HG02885 (cell line): ENCODE data around the gene CLMP.
"Not testable (repeated sequence)": the region's sequence is repeated elsewhere in the genome, so short reads cannot be mapped to it uniquely, and the experiment has no call there.

Source experiments
- ATAC-seq: cut with Tn5 transposase; IDR thresholded peaks from one replicate; pipeline ENCODE4 v1.9.1; 2021; ENCODE audit warnings: mild to moderate bottlenecking; ENCODE audit not compliant: unreplicated experiment, poor library complexity

Gene CLMP

DNA sequence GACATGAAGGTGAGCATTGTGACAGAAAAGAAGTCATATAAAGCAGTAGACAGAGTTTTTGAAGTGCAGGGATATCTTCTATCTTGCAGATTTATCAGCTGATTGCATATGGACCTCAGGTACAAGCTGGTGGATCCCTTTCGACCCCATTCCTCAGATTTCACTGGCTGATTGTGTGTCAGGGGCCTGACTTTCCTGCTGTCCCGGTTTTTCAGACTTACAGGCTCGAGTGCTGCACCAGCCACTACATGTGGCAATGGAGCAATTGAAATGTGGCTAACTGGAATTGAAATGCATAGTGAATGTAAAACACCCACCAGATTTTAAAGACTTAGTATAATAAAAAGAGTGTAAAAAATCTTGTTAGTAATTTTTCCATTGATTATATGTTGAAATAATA is 50.3 kb downstream of the CLMP start:
- no peak for ATAC-seq

DNA sequence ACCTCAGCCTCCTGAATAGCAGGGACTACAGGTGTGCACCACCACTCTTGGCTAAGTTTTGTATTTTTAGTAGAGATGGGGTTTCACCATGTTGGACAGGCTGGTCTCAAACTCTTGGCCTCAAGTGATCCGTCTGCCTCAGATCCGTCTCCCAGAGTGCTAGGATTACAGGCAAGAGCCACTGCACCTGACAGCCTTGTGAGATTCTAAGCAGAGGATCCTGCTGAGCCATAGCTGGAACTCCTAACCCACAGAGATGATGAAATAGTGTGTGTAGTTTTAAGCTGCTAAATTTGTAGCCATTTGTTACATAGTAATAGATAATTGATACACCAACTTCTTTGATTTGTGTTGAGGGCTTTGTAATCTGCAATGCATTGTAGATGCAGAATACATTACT is 51.1 kb downstream of the CLMP start:
- no peak for ATAC-seq

DNA sequence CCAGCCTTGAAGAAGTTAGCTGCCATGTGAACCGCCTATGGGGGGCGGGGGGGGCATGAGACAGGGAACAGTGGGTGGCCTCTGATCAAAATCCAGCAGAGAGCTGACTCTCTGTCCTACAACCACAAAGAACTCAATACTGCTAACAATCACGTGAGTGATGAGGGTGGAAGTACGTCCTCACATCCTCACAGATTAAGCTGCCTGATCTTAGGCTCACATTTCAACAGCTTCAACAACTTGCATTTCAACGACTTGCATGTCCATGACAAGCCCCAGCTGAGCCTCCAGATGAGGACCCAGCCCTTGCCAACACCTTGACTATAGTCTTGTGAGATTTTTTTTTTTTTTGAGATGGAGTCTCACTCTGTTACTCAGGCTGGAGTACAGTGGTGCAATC is 51.6 kb downstream of the CLMP start:
- ATAC-seq = no peak

DNA sequence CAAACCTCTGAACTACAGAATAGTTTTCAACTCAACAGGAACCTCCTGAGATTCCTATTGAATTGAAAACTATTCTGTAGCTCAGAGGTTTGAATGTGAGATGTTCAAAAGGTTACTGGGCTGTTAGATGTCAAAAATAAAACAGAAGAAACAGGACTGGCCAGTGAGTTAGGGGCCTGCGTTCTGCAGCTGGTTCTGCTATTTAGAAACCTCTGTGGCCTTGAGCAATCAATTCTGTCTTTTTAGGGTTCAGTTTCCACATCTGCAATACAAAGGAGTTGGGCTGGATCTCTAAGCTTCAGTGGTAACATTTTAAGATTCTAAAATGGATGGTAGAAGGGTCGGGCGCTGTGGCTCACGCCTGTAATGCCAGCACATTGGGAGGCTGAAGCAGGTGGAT is 55.8 kb downstream of the CLMP start:
- ATAC-seq = no peak

DNA sequence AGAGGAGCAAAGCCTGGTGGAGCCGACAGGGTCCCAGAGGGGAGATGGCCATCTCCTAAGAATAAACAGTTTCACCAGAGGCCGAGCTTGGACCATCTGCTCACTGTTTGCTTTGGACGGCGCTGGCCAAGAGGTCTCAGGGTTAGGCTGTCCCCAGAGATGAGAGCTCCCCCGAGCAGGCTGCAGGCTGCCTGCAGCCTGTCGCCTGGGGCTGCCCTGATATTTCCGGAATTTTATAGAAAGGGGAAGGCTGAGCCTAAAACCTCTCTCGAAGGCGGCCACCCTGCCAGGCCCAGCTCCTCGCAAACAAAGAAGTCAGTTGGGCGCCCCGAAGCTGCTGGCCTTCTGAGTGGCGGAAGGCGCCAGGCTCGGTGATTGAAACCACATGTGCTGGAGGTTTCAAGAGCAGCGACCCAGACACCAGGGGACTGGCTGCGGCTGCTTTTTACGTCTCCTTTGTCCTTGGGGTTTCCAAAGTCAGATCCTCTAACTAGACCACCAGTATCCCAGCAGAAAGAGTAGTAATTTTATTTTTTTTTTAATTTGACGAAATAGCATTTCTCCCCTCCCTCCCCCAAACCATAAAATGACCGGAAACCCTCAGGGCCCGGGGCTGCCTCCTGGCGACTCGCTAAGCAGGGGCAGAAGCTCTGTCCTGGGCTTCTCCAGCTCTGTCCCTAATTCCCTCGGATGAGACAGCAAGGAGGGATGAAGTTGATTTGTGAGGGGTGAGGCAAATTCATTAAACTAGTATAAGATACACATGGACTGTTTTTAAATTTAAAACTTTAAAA is 57.4 kb downstream of the CLMP start:
- no peak for ATAC-seq

DNA sequence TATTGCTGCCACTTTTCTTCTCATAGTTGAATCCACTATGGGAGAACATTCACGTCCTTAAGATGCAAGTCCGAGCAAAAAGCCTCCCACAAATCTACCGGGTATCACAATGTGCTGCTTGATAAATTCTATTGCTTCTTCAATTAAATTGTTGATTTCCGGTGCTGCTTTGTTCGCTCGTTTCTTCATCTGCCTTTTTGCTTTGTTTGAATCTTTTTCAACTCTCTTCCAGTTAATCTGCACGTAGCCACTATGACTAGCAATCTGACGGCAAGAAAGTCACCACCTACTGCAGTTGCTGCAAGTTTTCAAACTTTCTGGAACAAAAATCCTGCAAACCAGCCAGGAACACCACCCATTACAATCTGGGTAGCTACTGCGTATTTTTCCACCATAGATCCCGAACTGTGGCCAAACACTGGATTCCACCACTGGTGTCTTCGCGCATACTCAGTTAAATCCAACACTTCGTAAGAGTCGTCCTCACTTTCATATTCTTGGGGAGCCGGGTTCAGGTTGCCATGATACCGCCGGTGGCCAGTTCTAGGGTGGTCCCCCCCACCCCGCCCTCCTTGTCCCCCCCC is 59.1 kb downstream of the CLMP start:
- ATAC-seq = no peak

DNA sequence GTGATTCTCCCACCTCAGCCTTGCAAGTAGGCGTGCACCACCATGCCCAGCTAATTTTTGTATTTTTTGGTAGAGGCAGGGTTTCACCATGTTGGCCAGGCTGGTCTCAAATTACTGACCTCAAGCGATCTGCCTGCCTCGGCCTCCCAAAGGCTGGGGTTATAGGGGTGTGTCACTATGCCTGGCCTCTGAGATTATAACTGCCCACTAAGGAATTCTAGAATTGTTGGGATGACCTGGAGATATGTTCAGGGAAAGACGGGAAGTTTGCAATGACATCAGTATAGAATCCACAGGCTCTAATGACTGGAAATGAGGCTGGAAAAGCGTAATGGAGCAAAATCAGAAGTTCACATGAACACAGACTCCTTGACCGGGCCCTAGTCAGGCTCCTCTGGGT is 62.2 kb downstream of the CLMP start:
- ATAC-seq = no peak

DNA sequence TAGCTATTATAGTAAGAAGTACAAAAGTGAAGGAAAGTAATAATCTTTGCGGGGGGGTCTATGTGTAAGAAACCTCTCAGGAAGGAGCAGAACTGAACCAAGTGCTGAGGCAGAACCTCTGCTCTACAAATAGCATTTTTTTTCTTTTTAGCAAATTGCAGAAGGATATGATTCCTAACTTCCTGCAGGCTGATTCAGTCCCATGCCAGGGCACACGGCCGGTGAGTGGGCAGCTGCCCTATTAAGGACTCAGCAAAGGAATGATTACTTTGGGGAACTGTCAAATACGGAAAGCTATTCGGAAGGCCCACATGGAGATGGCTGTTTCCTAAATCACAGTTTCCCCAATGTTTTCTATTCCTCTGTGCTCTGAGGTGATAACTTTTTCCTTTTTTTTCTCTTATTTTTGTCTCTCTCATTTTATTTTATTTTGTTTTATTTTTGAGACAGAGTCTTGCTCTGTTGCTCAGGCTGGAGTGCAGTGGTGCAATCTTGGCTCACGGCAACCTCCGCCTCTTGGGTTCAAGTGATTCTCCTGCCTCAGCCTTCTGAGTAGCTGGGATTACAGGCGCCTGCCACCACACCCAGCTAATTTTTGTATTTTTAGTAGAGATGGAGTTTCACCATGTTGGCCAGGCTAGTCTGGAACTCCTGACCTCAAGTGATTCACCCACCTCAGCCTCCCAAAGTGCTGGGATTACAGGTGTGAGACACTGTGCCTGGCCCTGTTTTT is 62.8 kb downstream of the CLMP start:
- not testable (repeated sequence) for ATAC-seq

DNA sequence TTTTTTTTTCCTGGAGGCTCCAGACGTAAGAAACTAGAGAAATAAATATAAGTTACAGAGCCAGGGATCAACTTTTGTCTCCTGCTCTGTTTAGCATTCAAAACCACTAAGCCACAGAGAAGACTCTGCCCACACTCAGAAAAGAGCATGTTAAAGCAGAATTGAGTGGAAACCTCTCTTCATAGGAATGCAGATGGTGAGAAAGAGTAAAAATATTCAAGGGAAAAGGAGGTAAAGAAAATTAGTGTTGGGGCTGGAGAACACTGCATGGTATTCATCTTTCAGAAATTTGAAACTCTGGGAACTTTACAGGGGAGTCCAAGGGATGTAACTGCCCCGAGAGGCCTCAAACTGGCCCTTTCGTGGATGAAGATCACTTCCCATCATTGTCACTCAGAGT is 65.1 kb downstream of the CLMP start:
- ATAC-seq = no peak

DNA sequence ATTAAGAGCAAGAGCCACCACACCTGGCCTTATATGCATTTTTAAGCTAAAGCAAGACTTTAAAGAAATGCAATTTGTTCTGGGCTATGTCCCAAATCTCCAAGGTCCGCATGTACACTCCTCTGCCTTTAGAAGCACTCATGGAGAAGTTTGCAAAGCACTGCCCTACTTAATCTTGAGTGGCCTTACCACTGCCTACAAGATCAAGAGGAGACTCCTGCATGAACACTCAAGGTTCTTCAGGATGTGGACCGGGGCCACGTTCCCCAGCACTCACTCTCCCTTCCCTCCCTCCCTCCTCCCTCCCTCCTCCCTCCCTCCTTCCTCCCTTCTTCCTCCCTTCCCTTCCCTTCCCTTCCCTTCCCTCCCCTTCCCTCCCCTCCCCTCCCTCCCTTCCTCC is 69.9 kb downstream of the CLMP start:
- ATAC-seq = no peak

DNA sequence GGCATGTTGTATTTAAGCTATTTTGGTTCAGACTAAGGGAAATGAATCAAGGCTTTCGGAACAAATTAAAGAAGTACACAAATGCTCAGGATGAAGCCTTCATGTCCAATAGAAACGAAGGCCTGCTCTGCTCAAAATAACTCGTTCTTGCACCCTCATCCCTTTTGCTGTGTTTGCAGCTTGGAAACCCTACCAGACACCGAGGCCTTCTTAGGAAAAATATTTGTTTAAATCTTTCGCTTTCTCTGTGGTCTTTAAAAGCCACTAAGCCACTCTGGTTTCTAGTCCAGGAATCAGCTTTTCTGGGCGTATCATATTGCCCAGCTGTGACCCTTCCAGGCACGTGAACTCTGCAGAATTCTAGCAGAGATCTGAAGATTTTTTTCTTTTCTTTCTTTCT is 72.2 kb downstream of the CLMP start:
- ATAC-seq = no peak

DNA sequence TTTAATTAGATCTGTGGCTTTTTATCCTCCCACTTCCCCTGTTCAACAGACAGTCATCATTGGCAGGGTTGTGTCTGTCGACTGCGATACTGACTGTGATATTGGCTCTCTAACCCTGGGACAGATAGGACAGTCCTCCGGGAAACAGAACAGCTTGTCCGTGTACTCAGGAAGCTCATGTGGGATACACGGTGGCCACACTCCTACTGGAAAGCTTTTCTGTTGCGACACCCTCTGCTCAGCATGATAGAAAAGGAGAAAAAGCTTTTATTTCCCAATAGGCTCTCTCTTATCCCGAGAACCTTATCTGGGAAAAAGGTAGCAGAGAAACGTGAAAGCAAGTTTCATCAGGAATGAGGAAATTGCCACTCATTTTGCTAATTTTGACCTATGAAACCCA is 72.7 kb downstream of the CLMP start:
- ATAC-seq = no peak

DNA sequence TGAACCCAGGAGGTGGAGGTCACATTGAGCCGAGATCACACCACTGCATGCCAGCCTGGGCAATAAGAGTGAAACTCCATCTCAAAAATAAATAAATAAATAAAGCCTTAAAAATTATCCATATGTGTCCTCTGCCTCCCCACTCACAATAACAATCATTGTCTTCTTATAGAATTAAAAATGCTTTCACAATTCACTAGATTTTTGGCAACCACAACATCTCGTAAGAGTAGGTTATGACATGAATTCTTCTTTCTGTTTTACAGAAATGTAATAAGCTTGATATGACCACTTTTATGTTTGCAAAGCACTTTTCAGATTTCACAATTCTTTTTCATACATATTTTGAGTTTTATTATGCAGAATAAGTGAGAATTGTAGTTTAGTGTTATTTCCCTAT is 78.6 kb downstream of the CLMP start:
- ATAC-seq = no peak

DNA sequence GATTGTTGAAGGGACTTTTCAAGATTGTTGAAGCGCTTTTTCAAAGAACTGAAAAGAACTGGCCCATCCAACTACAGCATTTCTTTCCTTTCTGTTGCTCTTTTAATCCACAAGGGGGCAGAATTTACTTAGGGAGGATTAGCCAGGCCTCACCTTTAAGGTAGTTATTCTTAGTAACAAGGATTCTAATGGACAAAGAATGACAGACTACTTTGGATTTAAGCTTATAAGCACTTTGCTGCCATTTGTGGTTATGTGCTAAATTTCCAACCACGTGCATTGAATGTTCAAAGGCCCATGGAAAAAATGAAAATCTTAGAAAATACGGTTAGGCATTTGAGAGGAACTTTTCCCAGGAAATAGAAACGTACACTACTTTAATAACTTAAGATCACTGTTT is 83.6 kb downstream of the CLMP start:
- no peak for ATAC-seq

DNA sequence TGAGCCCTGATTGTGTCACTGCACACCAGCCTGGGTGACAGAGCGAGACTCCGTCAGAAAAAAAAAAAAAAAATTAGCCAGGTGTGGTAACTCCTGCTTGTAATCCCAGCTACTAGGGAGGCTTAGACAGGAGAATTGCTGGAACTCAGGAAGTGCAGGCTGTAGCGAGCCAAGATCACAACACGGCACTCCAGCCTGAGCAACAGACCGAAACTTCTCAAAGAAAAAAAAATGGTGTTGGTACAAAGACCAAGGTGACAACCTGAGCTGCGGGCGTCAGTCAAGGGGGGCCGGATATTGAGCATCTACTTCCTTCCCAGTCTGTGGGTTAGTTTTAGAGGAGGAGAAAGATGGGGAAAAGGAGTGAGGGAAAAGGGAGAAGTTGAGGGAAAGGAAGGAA is 84.7 kb downstream of the CLMP start:
- no peak for ATAC-seq

DNA sequence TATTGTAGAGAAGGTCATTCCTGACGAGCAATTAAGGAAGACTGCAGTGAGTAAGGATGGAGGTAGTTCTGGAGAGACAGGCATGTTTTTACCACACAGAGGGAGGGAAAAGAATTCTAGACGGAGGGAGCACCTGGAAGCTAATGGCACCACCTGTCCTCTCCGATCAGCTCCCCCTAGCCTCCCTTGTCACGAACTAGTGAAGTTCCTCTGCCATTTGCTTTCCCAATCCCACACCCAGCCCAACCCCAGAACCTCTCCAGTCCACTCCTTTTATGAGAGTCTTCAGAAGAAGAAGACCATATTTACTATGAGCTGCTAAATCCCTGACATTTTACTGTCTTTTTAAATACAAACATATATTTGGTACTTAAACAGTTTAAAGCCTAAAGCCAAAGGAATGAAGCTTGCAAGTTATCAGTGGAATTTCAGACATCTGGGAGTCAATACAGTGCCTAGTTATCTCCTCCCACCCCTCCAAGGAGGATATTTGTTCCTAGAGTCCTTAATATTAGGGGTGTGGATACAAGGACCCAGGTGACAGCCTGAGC is 87.0 kb downstream of the CLMP start:
- ATAC-seq = no peak

DNA sequence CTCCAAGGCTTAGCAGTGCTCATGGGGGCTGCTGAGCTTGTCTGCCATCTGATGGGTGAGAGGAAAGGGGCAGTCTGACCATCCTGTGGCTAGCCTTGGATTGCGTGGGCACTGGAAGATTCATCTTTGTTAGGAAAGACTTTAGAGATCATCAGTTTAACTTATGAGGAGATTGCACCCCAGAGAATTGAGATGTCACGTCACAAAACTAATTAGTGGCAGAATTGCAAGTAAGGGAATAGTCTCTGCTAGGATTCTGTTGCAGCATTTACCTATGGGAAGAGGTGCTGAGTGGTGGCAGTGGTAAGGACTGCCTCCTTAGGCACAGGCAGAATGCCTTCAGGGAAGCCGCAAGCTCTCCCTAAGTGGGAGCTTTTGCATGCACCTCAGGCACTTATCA is 90.4 kb downstream of the CLMP start:
- no peak for ATAC-seq

DNA sequence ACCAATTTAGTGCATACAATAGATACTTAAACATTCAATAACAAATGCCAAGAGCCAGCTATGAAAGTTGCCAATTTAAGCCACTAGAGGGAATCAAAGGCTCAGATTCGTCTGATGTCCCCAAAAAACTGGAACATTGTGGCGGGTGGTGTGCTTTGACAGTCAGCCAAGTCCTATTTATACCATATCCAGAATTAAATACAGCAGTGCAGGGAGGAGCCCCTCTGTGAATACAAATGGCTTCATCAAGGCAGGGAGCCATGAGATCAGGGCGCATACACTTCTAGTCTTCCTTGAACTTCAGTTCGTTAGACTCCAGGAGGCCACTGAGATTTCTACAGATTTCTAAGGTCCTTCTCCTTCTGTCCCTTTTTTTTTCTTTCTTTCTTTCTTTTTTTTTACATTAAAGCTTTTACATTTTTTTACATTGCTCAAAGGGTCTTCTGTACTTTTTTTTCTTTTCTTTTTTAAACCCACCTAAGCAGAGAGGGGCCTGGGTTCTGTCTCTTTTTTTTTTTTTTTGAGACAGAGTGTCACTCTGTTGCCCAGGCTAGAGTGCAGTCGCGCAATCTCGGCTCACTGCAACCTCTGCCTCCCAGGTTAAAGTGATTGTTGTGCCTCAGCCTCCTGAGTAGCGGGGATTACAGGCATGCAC is 91.6 kb downstream of the CLMP start:
- no peak for ATAC-seq

DNA sequence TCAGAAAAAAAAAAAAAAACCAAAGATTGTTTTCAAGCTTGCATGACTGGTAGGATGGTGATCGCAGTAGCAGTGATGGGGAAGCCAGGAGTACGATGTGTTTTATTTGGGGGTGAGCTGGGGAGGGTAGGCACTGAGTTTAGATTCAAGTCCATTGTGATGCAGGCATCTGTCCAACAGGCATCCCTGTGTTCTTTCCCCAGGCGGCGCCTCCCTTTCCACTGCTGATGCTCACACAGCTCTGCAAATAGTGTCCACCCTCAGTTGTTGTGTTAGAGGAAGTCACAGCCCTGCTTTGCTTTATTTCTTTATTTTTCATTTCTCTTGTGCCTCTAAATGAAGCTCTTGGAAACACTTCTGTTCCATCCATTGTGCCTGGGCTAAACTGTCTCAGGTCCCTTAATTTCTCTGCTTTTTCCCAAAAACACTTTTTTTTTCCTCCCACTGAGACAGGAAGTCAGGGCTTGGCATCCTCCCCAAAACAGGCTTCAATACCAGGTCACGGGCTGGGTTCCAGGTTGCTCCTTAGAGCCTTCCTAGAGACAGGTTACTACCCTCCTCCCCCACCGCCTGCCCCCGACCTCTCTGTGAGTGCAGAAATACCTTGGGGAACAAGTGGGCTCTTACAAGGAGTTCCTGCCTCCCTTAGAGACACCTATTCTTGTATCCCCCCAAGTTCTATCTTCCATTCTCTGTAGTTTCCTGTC is 94.5 kb downstream of the CLMP start:
- ATAC-seq = no peak

DNA sequence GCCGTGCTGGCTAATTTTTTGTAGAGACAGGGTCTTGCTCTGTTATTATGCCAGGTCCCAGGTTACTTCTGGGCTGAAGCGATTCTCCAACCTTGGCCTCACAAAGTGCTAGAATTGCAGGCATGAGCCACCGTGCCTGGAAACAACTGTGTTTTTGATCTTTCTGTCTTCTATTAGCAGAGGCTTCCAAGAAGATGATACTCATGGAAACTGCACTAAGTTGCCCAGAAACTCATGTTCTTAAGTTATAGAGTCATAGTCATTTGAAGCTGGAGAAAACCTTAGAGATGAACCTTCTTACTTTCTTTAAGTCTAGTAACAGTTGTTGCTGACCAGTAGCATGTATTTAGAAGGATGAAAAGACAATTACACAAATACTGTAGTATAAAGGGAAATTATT is 96.1 kb downstream of the CLMP start:
- ATAC-seq = no peak
